PC-9 (cell line): ENCODE data around the gene PRMT1. TPM values are rescaled to one million over a fixed set of nuclear protein-coding genes. Genes with fewer than 3 reads are reported as not detected.

ENCODE experiments used
- BruUV-seq: library from RNA; stranded (reverse); fragments of 400-500 nt; replicated peaks from 2 replicates; lab custom pipeline; 2021; lab: Mats Ljungman, UMichigan
- CTCF ChIA-PET: fragments of 300-600 bp; sonication (Branson Sonifier 250); formaldehyde crosslinking; loops from one replicate; lab custom pipeline; 2022; ENCODE audit warnings: antibody characterized with exemption; lab: Charles Lee
- POLR2A ChIA-PET: fragments of 300-600 bp; sonication (Branson Sonifier 250); formaldehyde crosslinking; loops from one replicate; lab custom pipeline; 2022; ENCODE audit warnings: antibody characterized with exemption; ENCODE audit not compliant: unreplicated experiment; lab: Charles Lee
- DNase-seq, 2 experiments: peaks; one replicate each; pipeline versions ENCODE4 v3.0.0 to v3.0.0-alpha.2; 2015 to 2022; ENCODE audit warnings: mixed read lengths in 1 of 2
- H2AFZ ChIP-seq: fragments of 200-600 bp; sonication (generic); 2 replicates; pipeline ENCODE4 v1.8.1; 2017; ENCODE audit warnings: antibody characterized with exemption
- H3F3A ChIP-seq: fragments of 200-600 bp; sonication (generic); 2 replicates; pipeline ENCODE4 v1.8.1; 2017; ENCODE audit warnings: antibody characterized with exemption, mild to moderate bottlenecking, low read depth; ENCODE audit not compliant: insufficient read depth
- H3K27ac ChIP-seq: fragments of 200-600 bp; sonication (generic); 2 replicates; pipeline ENCODE4 v1.6.1; 2016; ENCODE audit warnings: mixed run types
- H3K27me3 ChIP-seq: fragments of 200-600 bp; sonication (generic); 2 replicates; pipeline ENCODE4 v1.6.1; 2016; ENCODE audit warnings: low read depth, mixed run types; ENCODE audit not compliant: insufficient read depth
- H3K36me3 ChIP-seq: fragments of 200-600 bp; sonication (generic); 2 replicates; pipeline ENCODE4 v1.6.1; 2016; ENCODE audit warnings: low read depth, mixed run types
- H3K4me1 ChIP-seq: fragments of 200-600 bp; sonication (generic); replicated peaks from 2 replicates; pipeline ENCODE4 v1.6.1; 2016; ENCODE audit warnings: mixed run types; ENCODE audit not compliant: insufficient read depth
- H3K4me2 ChIP-seq: fragments of 200-600 bp; sonication (generic); 2 replicates; pipeline ENCODE4 v1.6.1; 2017; ENCODE audit warnings: mixed run types
- H3K4me3 ChIP-seq: fragments of 200-600 bp; sonication (generic); 2 replicates; pipeline ENCODE4 v1.6.1; 2016; ENCODE audit warnings: mixed run types
- H3K79me2 ChIP-seq: fragments of 200-600 bp; sonication (generic); 2 replicates; pipeline ENCODE4 v1.6.1; 2017; ENCODE audit warnings: low read depth, mixed run types
- H3K9me2 ChIP-seq: fragments of 200-600 bp; sonication (generic); 2 replicates; pipeline ENCODE4 v1.8.1; 2017; ENCODE audit warnings: mild to moderate bottlenecking; ENCODE audit not compliant: insufficient read depth
- H3K9me3 ChIP-seq: fragments of 200-600 bp; sonication (generic); 2 replicates; pipeline ENCODE4 v1.8.1; 2016; ENCODE audit warnings: low read depth; ENCODE audit not compliant: insufficient read depth
- H4K20me1 ChIP-seq: fragments of 200-600 bp; sonication (generic); 2 replicates; pipeline ENCODE4 v1.8.1; 2017; ENCODE audit not compliant: insufficient read depth
- CTCF ChIP-seq: fragments of 200-600 bp; sonication (generic); conservative IDR thresholded peaks from 2 replicates; pipeline ENCODE4 v1.6.1; 2017; ENCODE audit warnings: mixed run types, antibody characterized with exemption, mild to moderate bottlenecking, moderate library complexity
- EZH2 ChIP-seq: fragments of 200-600 bp; sonication (generic); IDR thresholded peaks from 2 replicates; pipeline ENCODE4 v1.8.0; 2017; ENCODE audit warnings: antibody characterized with exemption, low read depth
- intact Hi-C: fragments of 100-400 bp; cut with micrococcal nuclease; formaldehyde crosslinking; loops from one replicate; pipeline ENCODE4 v1.10.0; 2022; ENCODE audit not compliant: unreplicated experiment
- total RNA-seq: library from RNA; stranded (reverse); gene quantifications from 2 replicates; pipeline ENCODE4 v1.2.3, GENCODE V29; 2021

Gene PRMT1
- total RNA-seq, 1 experiment from 2014 or later: 261 TPM

- POLR2A ChIA-PET: no interaction called here
Observed at GRCh38 chr19:49704888-49705642, 28.0 kb downstream of the PRMT1 start.

GRCh38 chr19:49705919-49706318 is 28.8 kb downstream of the PRMT1 start:
- Histone ChIP-seq H4K20me1 (no peaks in the 10 kb centered on the region), H3K4me2 (no peak overlapping the region), H3K9me3 (no peaks in the 10 kb centered on the region), H3K4me3 (no peak overlapping the region), H3K36me3 (no peaks in the 10 kb centered on the region), H3F3A (0 out of 2 replicates have a peak, but pooled peaks cover 7% of the 10 kb centered on the region), H3K27me3 (no peaks in the 10 kb centered on the region), H3K9me2 (no peaks in the 10 kb centered on the region), H3K27ac (no peak overlapping the region), H2AFZ (no peak overlapping the region), H3K4me1 (no peaks in the 10 kb centered on the region), H3K79me2 (no peaks in the 10 kb centered on the region)
- BruUV-seq: no TSS peak
- intact Hi-C loops: no loop called here
- ChIA-PET POLR2A (no interaction called here), CTCF (no interaction called here)
- no peak for DNase-seq
- TF ChIP-seq CTCF: no peak

More at GRCh38 chr19:49704888-49705642, 28.0 kb downstream of the PRMT1 start:
- Histone ChIP-seq H3K4me2 (no peak overlapping the region), H2AFZ (no peak overlapping the region), H3K9me3 (no peaks in the 10 kb centered on the region), H3K4me1 (no peaks in the 10 kb centered on the region), H3K27me3 (no peaks in the 10 kb centered on the region), H3K27ac (no peak overlapping the region), H3F3A (peaks cover 10% of the 10 kb centered on the region; the same call in 1 of the 2 replicates), H3K79me2 (no peaks in the 10 kb centered on the region), H3K4me3 (no peak overlapping the region), H3K36me3 (no peaks in the 10 kb centered on the region), H3K9me2 (no peaks in the 10 kb centered on the region), H4K20me1 (no peaks in the 10 kb centered on the region)
- TF ChIP-seq CTCF (no peak), EZH2 (no peak)
- BruUV-seq: no TSS peak
- CTCF ChIA-PET: no interaction called here
- intact Hi-C loops: no loop called here
- no peak for DNase-seq

GRCh38 chr19:49710372-49710951 is 33.4 kb downstream of the PRMT1 start:
- Histone ChIP-seq H3K27ac (no peak overlapping the region), H3F3A (peaks cover 23% of the 10 kb centered on the region), H3K36me3 (no peaks in the 10 kb centered on the region), H3K9me2 (no peaks in the 10 kb centered on the region), H4K20me1 (no peaks in the 10 kb centered on the region), H3K27me3 (no peaks in the 10 kb centered on the region), H2AFZ (no peak overlapping the region), H3K79me2 (no peaks in the 10 kb centered on the region), H3K4me2 (no peak overlapping the region), H3K4me1 (peaks cover 20% of the 10 kb centered on the region), H3K9me3 (no peaks in the 10 kb centered on the region), H3K4me3 (no peak overlapping the region)
- no peak for DNase-seq
- TF ChIP-seq CTCF (no peak), EZH2 (no peak)
- no TSS peak for BruUV-seq
- CTCF ChIA-PET: no interaction called here
- POLR2A ChIA-PET: interaction anchor here (0.6 kb wide), 1 partner anchor 221 kb away, joined by 4 read pairs; no protein-coding TSS in a partner anchor
- intact Hi-C loops: no loop called here
